Progenitor cell of endocrine pancreas (in vitro differentiated cells): ENCODE measurements around the gene USP31. TPM values are rescaled to one million over a fixed set of nuclear protein-coding genes. Genes with fewer than 3 reads are reported as not detected.

Experiments
- DNase-seq: peaks from one replicate; pipeline ENCODE4 v3.0.0; 2021; ENCODE audit warnings: low spot score; ENCODE audit not compliant: unreplicated experiment
- H3K27ac Mint-ChIP-seq: 2 replicates; pipeline ENCODE4 v1.8.0; 2021; ENCODE audit warnings: mild to moderate bottlenecking, moderate library complexity, mixed read lengths
- H3K27me3 Mint-ChIP-seq: 2 replicates; pipeline ENCODE4 v1.8.0; 2021; ENCODE audit warnings: mixed read lengths
- H3K36me3 Mint-ChIP-seq: 2 replicates; pipeline ENCODE4 v1.8.0; 2022; ENCODE audit warnings: mixed read lengths; ENCODE audit not compliant: insufficient read depth
- H3K4me1 Mint-ChIP-seq: 2 replicates; pipeline ENCODE4 v1.8.0; 2021; ENCODE audit warnings: low read depth, mixed read lengths
- H3K4me3 Mint-ChIP-seq: 2 replicates; pipeline ENCODE4 v1.8.0; 2021; ENCODE audit warnings: low read depth, mild to moderate bottlenecking, moderate library complexity, mixed read lengths
- H3K9me3 Mint-ChIP-seq: 2 replicates; pipeline ENCODE4 v1.8.0; 2021; ENCODE audit warnings: low read depth, mixed read lengths
- CTCF ChIP-seq: fragments of 200-600 bp; sonication (generic); IDR thresholded peaks from one replicate; pipeline ENCODE4 v1.5.0; 2021; ENCODE audit warnings: antibody characterized with exemption, mild to moderate bottlenecking; ENCODE audit not compliant: unreplicated experiment
- total RNA-seq: library from RNA; stranded (reverse); gene quantifications from 2 replicates; pipeline ENCODE4 v1.2.1, GENCODE V29; 2021

Gene USP31
- total RNA-seq, 1 donor from 2014 or later = 10.5 TPM

DNA sequence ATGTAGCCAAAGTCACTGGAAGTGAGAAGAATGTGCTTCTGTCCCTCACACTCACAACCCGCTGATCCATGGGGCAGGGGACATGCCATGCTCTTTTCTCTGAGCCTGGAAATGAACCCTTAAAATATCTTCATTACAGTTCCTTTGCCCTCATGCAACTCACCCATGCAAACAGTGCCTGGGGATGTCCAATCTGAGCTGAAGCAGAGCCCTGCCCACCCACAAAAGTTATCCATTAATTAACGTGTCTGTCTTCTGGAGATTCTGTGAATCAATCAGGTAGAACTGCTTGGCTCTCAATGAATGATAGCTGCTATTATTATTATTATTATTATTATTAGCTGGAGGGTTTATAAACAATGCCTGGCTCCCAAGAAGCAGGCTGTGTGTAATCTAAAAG, 133.7 kb downstream of the USP31 start:
- DNase-seq = no peak

GRCh38 chr16:23014592-23014991, 134.7 kb downstream of the USP31 start:
- no peaks in the 10 kb centered on the region for H3K9me3 Mint-ChIP-seq
- TF ChIP-seq CTCF = no peak
- peaks cover 8% of the 10 kb centered on the region for H3K27me3 Mint-ChIP-seq
- H3K4me1 Mint-ChIP-seq = peaks cover 4% of the 10 kb centered on the region
- no peaks in the 10 kb centered on the region for H3K36me3 Mint-ChIP-seq
- H3K27ac Mint-ChIP-seq = no peak overlapping the region
- no peak overlapping the region for H3K4me3 Mint-ChIP-seq
- DNase-seq = no peak

More for the DNA sequence above, 133.7 kb downstream of the USP31 start:
- no peak for TF ChIP-seq CTCF
- peaks cover 4% of the 10 kb centered on the region for H3K4me1 Mint-ChIP-seq
- H3K9me3 Mint-ChIP-seq = no peaks in the 10 kb centered on the region
- no peak overlapping the region for H3K4me3 Mint-ChIP-seq
- no peak overlapping the region for H3K27ac Mint-ChIP-seq
- H3K27me3 Mint-ChIP-seq = peaks cover 8% of the 10 kb centered on the region
- no peaks in the 10 kb centered on the region for H3K36me3 Mint-ChIP-seq

Other genes starting within 250 kb of the USP31 start
- gene SCNN1G, start 33.3 kb upstream of the USP31 start, total RNA-seq = 1.2 and 1.5 TPM in 2 replicates
- not detected in 2 replicates for gene SCNN1B, start 152.8 kb upstream of the USP31 start, total RNA-seq